SK-N-SH (cell line): ENCODE results near the gene PYGB. TPM values are rescaled to one million over a fixed set of nuclear protein-coding genes. Genes with fewer than 3 reads are reported as not detected.

Experiments used
- ELF1 ChIP-seq: IDR thresholded peaks from 2 replicates; pipeline ENCODE4 v1.4.0; 2012
- EP300 ChIP-seq, 2 experiments: IDR thresholded peaks; 2 replicates each; pipeline versions ENCODE4 v1.4.0 to v1.6.1; 2012; ENCODE audit warnings: borderline replicate concordance in 1 of 2, low read depth in 1 of 2, low read length in 1 of 2
- EZH2phosphoT487 ChIP-seq: fragments of 200-600 bp; sonication (generic); IDR thresholded peaks from 2 replicates; pipeline ENCODE4 v1.6.1; 2017; ENCODE audit warnings: low read depth, mixed run types, mild to moderate bottlenecking, antibody characterized with exemption, moderate library complexity, borderline replicate concordance
- FOSL2 ChIP-seq: IDR thresholded peaks from 2 replicates; pipeline ENCODE4 v1.4.0; 2012; ENCODE audit warnings: low read depth, mild to moderate bottlenecking, moderate library complexity, borderline replicate concordance
- FOXJ3 ChIP-seq: sonication (generic); formaldehyde crosslinking; IDR thresholded peaks from 2 replicates; pipeline ENCODE4 v1.5.1; 2020; ENCODE audit warnings: mild to moderate bottlenecking, missing genetic modification reagents
- FOXM1 ChIP-seq: IDR thresholded peaks from 2 replicates; pipeline ENCODE4 v1.4.0; 2012; ENCODE audit warnings: low read depth, mild to moderate bottlenecking
- GABPA ChIP-seq: IDR thresholded peaks from 2 replicates; pipeline ENCODE4 v1.4.0; 2012; ENCODE audit warnings: low read depth, mild to moderate bottlenecking
- GATA2 ChIP-seq: sonication (generic); formaldehyde crosslinking; IDR thresholded peaks from 2 replicates; pipeline ENCODE4 v1.5.0; 2020; ENCODE audit warnings: mild to moderate bottlenecking, missing genetic modification reagents
- JUND ChIP-seq: IDR thresholded peaks from 2 replicates; pipeline ENCODE4 v1.4.0; 2012
- MAX ChIP-seq: IDR thresholded peaks from 2 replicates; pipeline ENCODE4 v1.4.0; 2012; ENCODE audit warnings: low read depth
- MEF2A ChIP-seq: IDR thresholded peaks from 2 replicates; pipeline ENCODE4 v1.4.0; 2012; ENCODE audit warnings: low read depth, borderline replicate concordance
- NFIC ChIP-seq: IDR thresholded peaks from 2 replicates; pipeline ENCODE4 v1.4.0; 2012; ENCODE audit warnings: borderline replicate concordance
- NRF1 ChIP-seq: IDR thresholded peaks from 2 replicates; pipeline ENCODE4 v1.6.1; 2012; ENCODE audit warnings: low read depth, mild to moderate bottlenecking, low read length
- POLR2AphosphoS5 ChIP-seq: IDR thresholded peaks from 2 replicates; pipeline ENCODE4 v1.6.1; 2012; ENCODE audit warnings: low read depth, low read length
- RAD21 ChIP-seq: IDR thresholded peaks from 2 replicates; pipeline ENCODE4 v1.6.1; 2012; ENCODE audit warnings: mild to moderate bottlenecking, low read length
- RCOR1 ChIP-seq: fragments of 150-350 bp; IDR thresholded peaks from 2 replicates; pipeline ENCODE4 v1.6.1; 2017; ENCODE audit warnings: antibody characterized with exemption, low read length
- RXRA ChIP-seq: IDR thresholded peaks from 2 replicates; pipeline ENCODE4 v1.4.0; 2012; ENCODE audit warnings: low read depth, mild to moderate bottlenecking, borderline replicate concordance
- SMC3 ChIP-seq: IDR thresholded peaks from 2 replicates; pipeline ENCODE4 v1.6.1; 2012; ENCODE audit warnings: low read depth, low read length, improper control_type of control experiment
- TAF1 ChIP-seq: IDR thresholded peaks from 2 replicates; pipeline ENCODE4 v1.6.1; 2012; ENCODE audit warnings: low read depth, mild to moderate bottlenecking, low read length, moderate library complexity, borderline replicate concordance
- TCF12 ChIP-seq: IDR thresholded peaks from 2 replicates; pipeline ENCODE4 v1.4.0; 2012
- TEAD4 ChIP-seq: IDR thresholded peaks from 2 replicates; pipeline ENCODE4 v1.4.0; 2012; ENCODE audit warnings: mild to moderate bottlenecking, borderline replicate concordance; ENCODE audit not compliant: insufficient read depth
- USF2 ChIP-seq: fragments of 150-350 bp; IDR thresholded peaks from 2 replicates; pipeline ENCODE4 v1.6.1; 2017; ENCODE audit warnings: antibody characterized with exemption, low read length, low read depth, borderline replicate concordance
- ZBTB33 ChIP-seq: IDR thresholded peaks from 2 replicates; pipeline ENCODE4 v1.4.0; 2012; ENCODE audit warnings: low read depth, borderline replicate concordance
- polyA plus RNA-seq, 3 experiments: library from polyadenylated mRNA; depleted of rRNA; stranded (reverse); fragments of >200 nt; gene quantifications; 2 replicates each; pipeline ENCODE4 v1.2.3, GENCODE V29; 2012
- TF ChIP-seq, protein P1 (sequence below): IDR thresholded peaks from 2 replicates; pipeline ENCODE4; 2012
- TF ChIP-seq, protein P2 (sequence below): fragments of 200-600 bp; sonication (generic); IDR thresholded peaks from 2 replicates; pipeline ENCODE4 v1.6.1; 2017; ENCODE audit warnings: antibody characterized with exemption, mild to moderate bottlenecking, moderate library complexity
- TF ChIP-seq, protein P3 (sequence below): IDR thresholded peaks from 2 replicates; pipeline ENCODE4 v1.4.0; 2012; ENCODE audit warnings: low read depth, borderline replicate concordance

The PYGB gene
- polyA plus RNA-seq, 1 of the 3 experiments (the other 2 are of a cell fraction), result 35.8 TPM

GRCh38 chr20:25223179-25223661 is 24.7 kb upstream of the PYGB start (continued):
- TF ChIP-seq USF2, result no peak
- TF ChIP-seq TCF12, result peak; percentile 76
- peak; percentile 29; the same call in 1 of the 2 replicates for TF ChIP-seq NFIC
- TF ChIP-seq TAF1, result no peak
- 0 out of 2 replicates have a peak, but pooled peaks have one; percentile 5 for TF ChIP-seq SMC3
- TF ChIP-seq MEF2A, result no peak
- TF ChIP-seq EP300 (IDR thresholded peaks at IDR 0.05; ENCODE audit: borderline replicate concordance in 1 of 2, low read depth in 1 of 2, low read length in 1 of 2), result peak in 1 of 2 experiments; percentile 59; a peak in 1 of 4 replicates
- no peak for TF ChIP-seq GATA2 (CRISPR knock-in tag)
- TF ChIP-seq RAD21, result no peak
- TF ChIP-seq FOXJ3 (CRISPR knock-in tag), result no peak
- TF ChIP-seq, protein P1, sequence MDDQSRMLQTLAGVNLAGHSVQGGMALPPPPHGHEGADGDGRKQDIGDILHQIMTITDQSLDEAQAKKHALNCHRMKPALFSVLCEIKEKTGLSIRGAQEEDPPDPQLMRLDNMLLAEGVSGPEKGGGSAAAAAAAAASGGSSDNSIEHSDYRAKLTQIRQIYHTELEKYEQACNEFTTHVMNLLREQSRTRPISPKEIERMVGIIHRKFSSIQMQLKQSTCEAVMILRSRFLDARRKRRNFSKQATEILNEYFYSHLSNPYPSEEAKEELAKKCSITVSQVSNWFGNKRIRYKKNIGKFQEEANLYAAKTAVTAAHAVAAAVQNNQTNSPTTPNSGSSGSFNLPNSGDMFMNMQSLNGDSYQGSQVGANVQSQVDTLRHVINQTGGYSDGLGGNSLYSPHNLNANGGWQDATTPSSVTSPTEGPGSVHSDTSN, result peak; percentile 54
- TF ChIP-seq EZH2phosphoT487, result no peak
- TF ChIP-seq, protein P2, sequence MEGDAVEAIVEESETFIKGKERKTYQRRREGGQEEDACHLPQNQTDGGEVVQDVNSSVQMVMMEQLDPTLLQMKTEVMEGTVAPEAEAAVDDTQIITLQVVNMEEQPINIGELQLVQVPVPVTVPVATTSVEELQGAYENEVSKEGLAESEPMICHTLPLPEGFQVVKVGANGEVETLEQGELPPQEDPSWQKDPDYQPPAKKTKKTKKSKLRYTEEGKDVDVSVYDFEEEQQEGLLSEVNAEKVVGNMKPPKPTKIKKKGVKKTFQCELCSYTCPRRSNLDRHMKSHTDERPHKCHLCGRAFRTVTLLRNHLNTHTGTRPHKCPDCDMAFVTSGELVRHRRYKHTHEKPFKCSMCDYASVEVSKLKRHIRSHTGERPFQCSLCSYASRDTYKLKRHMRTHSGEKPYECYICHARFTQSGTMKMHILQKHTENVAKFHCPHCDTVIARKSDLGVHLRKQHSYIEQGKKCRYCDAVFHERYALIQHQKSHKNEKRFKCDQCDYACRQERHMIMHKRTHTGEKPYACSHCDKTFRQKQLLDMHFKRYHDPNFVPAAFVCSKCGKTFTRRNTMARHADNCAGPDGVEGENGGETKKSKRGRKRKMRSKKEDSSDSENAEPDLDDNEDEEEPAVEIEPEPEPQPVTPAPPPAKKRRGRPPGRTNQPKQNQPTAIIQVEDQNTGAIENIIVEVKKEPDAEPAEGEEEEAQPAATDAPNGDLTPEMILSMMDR, result peak; percentile 42
- no peak for TF ChIP-seq GABPA
- no peak for TF ChIP-seq NRF1
- no peak for TF ChIP-seq RCOR1
- peak; percentile 79 for TF ChIP-seq JUND
- TF ChIP-seq FOSL2, result peak; percentile 86; the same call in 1 of the 2 replicates
- no peak for TF ChIP-seq FOXM1
- TF ChIP-seq, protein P3, sequence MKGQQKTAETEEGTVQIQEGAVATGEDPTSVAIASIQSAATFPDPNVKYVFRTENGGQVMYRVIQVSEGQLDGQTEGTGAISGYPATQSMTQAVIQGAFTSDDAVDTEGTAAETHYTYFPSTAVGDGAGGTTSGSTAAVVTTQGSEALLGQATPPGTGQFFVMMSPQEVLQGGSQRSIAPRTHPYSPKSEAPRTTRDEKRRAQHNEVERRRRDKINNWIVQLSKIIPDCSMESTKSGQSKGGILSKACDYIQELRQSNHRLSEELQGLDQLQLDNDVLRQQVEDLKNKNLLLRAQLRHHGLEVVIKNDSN, result no peak
- no peak for TF ChIP-seq TEAD4
- no peak for TF ChIP-seq ZBTB33
- TF ChIP-seq RXRA, result peak; percentile 55; the same call in 1 of the 2 replicates
- TF ChIP-seq MAX, result peak; percentile 50
- TF ChIP-seq POLR2AphosphoS5, result peak; percentile 38; the same call in 1 of the 2 replicates
- TF ChIP-seq ELF1, result 0 out of 2 replicates have a peak, but pooled peaks have one; percentile 11
